Fibroblast of lung (primary cell): ENCODE data around the gene CALHM1.

ENCODE experiments used
- EZH2 ChIP-seq: IDR thresholded peaks from 2 replicates; pipeline ENCODE4 v1.5.1; 2012; ENCODE audit warnings: low read length, control low read depth, mild to moderate bottlenecking; ENCODE audit errors: missing control alignments
- TF ChIP-seq, protein P1 (sequence below), 2 donors: IDR thresholded peaks in 1 of 2; conservative IDR thresholded peaks in 1 of 2; 1 replicate in 1 of 2; 2 replicates in 1 of 2; pipeline ENCODE4 v1.5.1; 2011 to 2012; ENCODE audit warnings: low read length in 2 of 2, control low read depth in 1 of 2, inconsistent platforms in 1 of 2, low read depth in 1 of 2, mild to moderate bottlenecking in 1 of 2

DNA sequence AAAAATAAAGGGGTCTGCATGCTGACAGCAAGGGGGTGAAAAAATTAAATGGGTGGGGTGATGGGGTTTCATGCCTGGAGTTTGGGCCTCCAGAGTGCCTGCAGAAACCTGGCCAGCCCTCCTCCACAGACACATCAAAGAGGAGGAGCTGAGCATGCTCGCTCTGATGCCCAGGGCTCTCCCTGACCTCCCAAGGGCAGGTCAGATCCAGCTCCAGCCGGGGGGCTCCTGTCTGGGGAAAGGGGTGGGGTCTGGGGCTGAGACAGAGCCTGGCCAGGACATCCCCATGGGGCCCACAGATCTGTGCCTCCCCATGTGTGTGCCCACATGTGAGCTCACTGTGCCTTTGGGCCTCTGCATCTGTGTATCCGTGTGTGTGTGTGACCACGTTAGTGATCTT, 915 bp upstream of the CALHM1 start:
- no peak for TF ChIP-seq EZH2
- TF ChIP-seq, protein P1, sequence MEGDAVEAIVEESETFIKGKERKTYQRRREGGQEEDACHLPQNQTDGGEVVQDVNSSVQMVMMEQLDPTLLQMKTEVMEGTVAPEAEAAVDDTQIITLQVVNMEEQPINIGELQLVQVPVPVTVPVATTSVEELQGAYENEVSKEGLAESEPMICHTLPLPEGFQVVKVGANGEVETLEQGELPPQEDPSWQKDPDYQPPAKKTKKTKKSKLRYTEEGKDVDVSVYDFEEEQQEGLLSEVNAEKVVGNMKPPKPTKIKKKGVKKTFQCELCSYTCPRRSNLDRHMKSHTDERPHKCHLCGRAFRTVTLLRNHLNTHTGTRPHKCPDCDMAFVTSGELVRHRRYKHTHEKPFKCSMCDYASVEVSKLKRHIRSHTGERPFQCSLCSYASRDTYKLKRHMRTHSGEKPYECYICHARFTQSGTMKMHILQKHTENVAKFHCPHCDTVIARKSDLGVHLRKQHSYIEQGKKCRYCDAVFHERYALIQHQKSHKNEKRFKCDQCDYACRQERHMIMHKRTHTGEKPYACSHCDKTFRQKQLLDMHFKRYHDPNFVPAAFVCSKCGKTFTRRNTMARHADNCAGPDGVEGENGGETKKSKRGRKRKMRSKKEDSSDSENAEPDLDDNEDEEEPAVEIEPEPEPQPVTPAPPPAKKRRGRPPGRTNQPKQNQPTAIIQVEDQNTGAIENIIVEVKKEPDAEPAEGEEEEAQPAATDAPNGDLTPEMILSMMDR (conservative IDR thresholded peaks at IDR 0.05 in 1 of 2, IDR thresholded peaks at IDR 0.05 in 1 of 2; ENCODE audit: low read depth in 1 of 2, low read length in 2 of 2), result no peak
